ENCODE measurements around the gene TMEM270.
"Not testable (repeated sequence)": the region's sequence is repeated elsewhere in the genome, so short reads cannot be mapped to it uniquely, and the experiment has no call there.

TMEM270 gene

GRCh38 chr7:73864981-73865711, 4.2 kb downstream of the TMEM270 start:
- DNase-seq: no peak

GRCh38 chr7:73865738-73866445, 4.9 kb downstream of the TMEM270 start:
- no peak for DNase-seq

DNA sequence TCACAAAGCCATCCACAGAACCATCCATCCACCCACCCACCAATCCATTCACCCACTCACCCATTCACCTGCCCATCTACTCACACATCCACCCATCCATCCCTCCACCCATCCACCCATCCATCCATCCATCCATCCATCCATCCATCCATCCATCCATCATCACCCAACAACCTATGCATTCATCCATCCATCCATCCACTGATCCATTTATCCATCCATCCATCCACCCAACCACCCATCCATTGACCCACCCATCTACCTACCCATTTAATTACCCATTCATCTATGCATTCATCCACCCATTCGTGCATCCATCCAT, 5.4 kb downstream of the TMEM270 start:
- no peak for DNase-seq

GRCh38 chr7:73869011-73869798, 8.2 kb downstream of the TMEM270 start:
- no peak for DNase-seq

- no peak for DNase-seq
Observed at GRCh38 chr7:73870041-73870492, 9.1 kb downstream of the TMEM270 start.

- DNase-seq: no peak
Observed at GRCh38 chr7:73871163-73872011, 10.4 kb downstream of the TMEM270 start.

DNA sequence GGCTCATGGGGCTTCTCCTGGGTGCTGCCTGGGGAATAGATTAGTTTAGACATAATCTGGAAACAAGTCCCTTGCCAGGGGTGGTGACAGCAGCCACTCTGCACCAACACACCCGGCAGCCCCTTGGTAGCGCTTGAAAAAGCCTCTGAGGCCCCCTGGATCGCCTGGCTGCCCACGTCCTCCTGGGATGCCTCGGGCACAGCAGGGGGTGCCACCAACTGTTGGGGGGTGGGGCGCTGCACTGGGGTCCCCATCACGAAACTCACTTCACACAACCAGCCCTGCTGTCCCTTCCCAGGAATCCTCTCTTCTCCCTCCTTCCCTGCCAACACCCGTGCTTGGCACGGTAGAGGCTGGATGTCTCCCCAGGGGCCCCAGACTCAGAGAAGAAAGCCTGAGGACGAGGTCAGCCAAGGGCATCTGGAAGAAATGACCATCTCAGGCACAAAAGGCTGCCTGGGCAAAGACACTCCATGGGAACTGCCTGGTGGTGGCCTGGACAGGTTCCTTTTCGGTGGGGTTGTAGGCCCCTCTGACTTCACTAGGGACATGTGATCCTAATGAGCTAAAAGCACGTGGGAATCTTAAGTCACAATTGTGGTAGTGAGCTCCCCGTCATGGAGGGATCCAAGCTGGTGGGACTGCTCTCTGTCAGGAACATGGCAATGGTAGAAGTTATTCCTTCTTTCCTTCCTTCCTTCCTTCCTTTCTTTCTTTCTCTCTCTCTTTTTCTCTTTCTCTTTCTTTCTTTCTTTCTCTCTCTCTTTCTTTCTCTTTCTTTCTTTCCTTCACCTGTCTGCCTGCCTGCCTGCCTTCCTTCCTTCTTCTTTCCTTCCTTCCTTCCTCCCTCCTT, 11.3 kb downstream of the TMEM270 start:
- no peak for DNase-seq

DNA sequence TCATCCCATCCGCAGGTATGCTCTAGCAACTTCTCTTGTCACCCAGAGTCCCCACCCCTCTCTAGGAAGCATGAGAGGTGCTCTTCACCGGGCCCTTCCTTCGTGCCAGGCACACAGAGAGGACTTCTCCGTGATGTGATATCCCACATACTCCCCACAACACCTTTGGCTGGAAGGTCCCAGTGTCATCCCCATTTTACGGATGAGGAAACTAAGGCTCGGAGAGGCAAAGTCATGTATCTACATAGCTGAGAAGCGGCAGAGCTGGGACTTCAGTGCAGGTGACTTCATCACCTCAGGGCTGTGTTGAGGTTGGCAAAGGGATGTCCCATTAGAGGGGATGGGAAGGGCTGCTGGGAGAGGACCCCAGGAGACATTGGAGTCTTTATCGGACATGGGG, 15.4 kb downstream of the TMEM270 start:
- DNase-seq: no peak

- no peak for DNase-seq
Observed at GRCh38 chr7:73876973-73877372, 16.0 kb downstream of the TMEM270 start.

- DNase-seq: no peak
Observed at GRCh38 chr7:73879977-73880681, 19.2 kb downstream of the TMEM270 start.

- DNase-seq: no peak
Observed at GRCh38 chr7:73880755-73881328, 19.9 kb downstream of the TMEM270 start.

GRCh38 chr7:73881352-73882046, 20.5 kb downstream of the TMEM270 start:
- no peak for DNase-seq

GRCh38 chr7:73882047-73882402, 21.1 kb downstream of the TMEM270 start:
- no peak for DNase-seq

DNA sequence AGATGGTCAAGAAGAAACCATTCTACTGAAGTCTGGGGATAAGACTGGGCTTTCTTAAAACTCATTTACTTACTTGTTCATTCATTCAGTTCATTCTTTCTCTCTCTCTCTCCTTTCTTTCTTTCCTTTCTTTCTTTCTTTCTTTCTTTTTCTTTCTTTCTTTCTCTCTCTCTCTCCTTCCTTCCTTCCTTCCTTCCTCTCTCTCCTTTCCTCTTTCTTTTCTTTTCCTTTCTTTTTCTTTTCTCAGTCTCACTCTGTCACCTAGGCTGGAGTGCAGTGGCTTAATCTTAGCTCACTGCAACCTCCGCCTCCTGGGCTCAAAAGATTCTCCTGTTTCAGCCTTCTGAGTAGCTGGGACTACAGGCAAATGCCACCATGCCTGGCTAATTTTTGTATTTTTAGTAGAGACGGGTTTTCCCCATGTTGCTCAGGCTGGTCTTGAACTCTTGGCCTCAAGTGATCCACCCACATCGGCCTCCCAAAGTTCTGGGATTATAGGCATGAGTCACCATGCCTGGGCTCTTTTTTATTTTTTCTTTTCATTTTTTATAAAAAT, 24.0 kb downstream of the TMEM270 start:
- DNase-seq: not testable (repeated sequence)

GRCh38 chr7:73885433-73885974, 24.5 kb downstream of the TMEM270 start:
- no peak for DNase-seq

GRCh38 chr7:73885975-73886798, 25.2 kb downstream of the TMEM270 start:
- DNase-seq: no peak

DNA sequence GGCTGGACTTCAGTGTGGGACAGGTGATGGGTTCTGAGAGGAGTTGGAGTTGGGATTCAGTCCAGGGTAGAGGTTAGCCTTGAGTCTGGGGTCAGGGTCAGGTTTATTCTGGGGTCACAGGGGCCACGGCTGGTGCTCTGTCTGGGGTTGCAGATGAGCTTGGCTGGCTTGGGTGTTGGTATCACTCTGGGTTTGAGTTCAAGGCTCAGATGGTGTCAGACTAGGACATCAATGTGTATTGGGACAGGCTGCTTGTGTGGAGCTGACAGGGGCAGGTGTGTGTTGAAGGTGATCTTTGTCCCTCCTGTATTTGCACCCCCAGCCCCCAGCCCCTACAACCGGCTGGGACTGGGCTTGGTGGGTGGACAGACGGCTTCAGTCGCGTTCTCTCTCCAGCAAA, 26.8 kb downstream of the TMEM270 start:
- no peak for DNase-seq

GRCh38 chr7:73888959-73889358, 28.0 kb downstream of the TMEM270 start:
- DNase-seq: no peak
